GM12801 (cell line): ENCODE data around the gene SLC38A3.

Experiments
- TF ChIP-seq, protein P1 (sequence below): IDR thresholded peaks from one replicate; pipeline ENCODE4 v1.5.1; 2011; ENCODE audit warnings: control low read depth; ENCODE audit not compliant: insufficient read length; ENCODE audit errors: extremely low read depth

The SLC38A3 gene

DNA sequence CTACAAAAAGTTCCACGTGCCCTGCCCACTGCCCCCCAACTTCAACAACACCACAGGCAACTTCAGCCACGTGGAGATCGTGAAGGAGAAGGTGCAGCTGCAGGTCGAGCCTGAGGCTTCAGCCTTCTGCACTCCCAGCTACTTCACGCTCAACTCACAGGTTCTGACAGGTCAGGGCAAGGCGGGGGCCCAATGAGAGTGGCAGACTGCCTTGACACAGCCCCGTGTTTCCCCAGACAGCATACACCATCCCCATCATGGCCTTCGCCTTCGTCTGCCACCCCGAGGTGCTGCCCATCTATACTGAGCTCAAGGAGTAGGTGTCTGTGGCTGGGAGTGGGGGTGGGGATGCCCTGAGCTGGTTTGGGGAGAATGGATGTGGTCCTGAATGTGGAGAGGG lies 12.6 kb downstream of the SLC38A3 start:
- TF ChIP-seq, protein P1, sequence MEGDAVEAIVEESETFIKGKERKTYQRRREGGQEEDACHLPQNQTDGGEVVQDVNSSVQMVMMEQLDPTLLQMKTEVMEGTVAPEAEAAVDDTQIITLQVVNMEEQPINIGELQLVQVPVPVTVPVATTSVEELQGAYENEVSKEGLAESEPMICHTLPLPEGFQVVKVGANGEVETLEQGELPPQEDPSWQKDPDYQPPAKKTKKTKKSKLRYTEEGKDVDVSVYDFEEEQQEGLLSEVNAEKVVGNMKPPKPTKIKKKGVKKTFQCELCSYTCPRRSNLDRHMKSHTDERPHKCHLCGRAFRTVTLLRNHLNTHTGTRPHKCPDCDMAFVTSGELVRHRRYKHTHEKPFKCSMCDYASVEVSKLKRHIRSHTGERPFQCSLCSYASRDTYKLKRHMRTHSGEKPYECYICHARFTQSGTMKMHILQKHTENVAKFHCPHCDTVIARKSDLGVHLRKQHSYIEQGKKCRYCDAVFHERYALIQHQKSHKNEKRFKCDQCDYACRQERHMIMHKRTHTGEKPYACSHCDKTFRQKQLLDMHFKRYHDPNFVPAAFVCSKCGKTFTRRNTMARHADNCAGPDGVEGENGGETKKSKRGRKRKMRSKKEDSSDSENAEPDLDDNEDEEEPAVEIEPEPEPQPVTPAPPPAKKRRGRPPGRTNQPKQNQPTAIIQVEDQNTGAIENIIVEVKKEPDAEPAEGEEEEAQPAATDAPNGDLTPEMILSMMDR, result no peak

DNA sequence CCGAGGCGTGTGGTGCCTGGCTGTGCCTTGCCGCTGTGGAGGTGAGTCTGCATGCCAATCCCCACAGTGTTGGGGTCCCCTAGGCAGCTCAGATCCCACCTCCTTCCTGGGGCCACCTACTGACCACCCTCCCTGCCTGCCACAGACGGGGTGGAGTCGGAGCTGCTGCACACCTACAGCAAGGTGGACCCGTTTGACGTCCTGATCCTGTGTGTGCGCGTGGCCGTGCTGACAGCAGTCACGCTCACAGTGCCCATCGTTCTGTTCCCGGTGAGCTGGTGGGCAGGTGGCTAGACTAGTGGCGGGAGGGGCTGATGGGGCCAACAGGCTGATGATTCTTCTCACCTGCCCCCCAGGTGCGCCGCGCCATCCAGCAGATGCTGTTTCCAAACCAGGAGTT lies 13.4 kb downstream of the SLC38A3 start:
- TF ChIP-seq, protein P1, result no peak

DNA sequence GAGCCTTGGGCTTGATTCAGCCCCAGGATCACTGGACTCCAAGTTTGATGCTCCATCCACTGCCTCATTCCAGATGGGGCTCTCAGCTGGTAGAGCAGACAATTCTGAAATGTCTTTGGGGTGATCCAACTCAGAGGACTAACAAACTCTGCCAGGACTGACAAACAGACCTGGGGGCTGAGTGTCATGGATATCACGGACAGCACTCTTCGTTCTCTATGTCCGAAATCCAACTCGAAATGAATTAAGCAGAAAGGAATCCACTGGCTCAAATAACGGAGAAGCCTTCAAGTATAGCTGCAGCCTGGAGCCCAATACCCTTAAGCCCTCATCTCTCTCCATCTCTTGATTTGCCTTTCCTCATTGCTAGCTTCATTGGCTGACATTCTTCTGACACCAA lies 14.2 kb downstream of the SLC38A3 start:
- TF ChIP-seq, protein P1, result no peak

DNA sequence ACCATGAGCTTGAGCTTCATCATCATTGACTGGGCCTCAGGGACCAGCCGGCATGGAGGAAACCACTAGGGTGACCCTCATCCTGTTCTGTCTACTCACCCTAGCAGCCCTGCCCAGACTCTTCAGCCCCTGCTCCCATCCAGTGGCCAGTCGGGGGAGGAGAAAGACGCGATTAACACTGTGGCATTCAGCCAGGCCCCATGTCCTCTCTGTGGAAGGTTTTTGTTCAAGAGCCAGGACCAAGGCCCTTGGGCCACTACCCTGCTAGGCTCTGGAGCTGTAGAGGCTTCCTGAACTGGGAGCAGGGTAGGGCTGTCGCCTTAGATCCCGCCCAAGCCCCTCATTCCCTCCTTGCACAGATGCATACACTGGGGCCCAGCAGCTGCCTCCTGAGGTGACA lies 15.0 kb downstream of the SLC38A3 start:
- TF ChIP-seq, protein P1, result no peak

DNA sequence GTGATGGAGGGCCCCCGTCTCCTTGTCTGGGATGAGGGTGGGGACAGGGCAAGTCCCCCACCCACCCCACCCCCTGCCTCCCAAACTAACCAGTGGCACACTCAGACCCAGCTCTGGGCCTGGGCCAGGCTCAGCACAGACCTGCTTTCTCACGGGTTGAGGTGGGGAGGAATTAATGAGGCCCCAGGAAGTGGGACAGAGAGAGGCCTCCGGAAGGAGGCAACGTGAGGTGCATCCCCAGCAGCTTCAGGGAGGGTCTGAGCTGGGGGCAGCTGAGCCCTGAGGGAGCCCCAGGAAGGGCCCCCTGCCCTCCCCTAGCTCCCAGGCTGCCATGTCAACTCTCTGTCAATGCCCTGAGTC lies 16.0 kb downstream of the SLC38A3 start:
- TF ChIP-seq, protein P1, result no peak

DNA sequence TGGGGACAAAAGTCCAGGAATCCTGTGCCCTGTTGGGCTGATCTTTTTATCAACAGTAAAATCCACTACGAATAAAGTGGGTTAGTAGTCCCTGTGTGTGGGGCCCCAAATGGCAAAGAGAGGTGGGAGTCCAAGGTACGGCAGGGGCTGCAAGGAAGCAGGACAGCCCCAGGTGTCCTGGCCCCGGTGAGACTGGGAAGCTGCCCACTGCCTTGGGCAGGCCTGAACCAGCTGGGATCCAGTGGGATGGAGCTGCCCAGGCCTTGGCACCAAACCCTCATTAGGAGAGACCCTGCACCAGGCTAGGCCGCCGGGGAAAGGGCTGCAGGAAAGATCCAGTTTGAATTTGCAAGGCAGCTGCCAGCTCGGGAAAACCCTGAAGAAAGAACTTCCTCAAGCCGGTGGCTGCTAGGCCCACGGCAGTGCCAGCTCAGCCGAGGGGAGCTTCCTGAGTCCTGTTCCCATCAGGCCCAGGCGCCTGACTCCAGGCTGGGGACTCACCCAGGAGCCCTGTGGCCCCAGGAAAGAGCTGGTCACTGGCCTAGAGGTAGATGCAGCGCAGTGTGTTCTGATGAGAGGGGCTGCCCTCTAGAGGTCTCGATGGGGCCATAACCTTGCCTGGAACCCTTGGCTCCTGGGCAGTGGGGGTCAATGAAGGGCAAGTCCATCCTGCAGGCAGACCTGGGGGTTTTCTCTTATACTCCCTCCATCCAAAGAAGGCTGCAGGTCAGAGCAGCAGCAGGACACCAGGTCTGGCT lies 16.5 kb downstream of the SLC38A3 start:
- TF ChIP-seq, protein P1, result no peak

DNA sequence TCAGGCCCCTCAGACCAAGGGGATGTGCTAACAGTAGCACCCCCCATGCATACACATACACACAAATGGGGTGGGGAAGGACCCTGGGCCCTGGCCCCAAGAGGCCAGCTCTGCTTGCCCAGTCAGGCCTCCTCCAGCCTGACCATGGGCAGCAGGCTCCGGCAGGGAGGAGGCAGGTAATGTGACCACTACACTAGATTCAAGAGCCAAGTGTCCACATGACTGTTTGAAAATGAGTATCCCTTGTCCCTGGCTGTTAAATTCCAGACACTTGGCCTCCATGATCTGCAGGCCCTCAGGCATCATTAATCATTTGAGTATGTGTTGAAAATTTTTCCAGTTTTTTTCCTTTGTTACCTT lies 17.1 kb downstream of the SLC38A3 start:
- TF ChIP-seq, protein P1, result no peak
